Measurements from ENCODE around the gene TMEM151B.

TMEM151B gene

DNA sequence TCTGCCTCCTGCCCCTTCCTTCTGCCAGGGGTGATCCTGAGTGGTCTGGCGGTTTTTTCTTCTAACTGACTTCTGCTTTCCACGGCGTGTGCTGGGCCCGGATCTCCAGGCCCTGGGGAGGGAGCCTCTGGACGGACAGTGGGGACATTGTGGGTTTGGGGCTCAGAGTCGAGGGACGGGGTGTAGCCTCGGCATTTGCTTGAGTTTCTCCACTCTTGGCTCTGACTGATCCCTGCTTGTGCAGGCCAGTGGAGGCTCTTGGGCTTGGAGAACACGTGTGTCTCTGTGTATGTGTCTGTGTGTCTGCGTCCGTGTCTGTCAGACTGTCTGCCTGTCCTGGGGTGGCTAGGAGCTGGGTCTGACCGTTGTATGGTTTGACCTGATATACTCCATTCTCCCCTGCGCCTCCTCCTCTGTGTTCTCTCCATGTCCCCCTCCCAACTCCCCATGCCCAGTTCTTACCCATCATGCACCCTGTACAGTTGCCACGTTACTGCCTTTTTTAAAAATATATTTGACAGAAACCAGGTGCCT lies 36.6 kb upstream of the TMEM151B start:
- DNase-seq = no peak

DNA sequence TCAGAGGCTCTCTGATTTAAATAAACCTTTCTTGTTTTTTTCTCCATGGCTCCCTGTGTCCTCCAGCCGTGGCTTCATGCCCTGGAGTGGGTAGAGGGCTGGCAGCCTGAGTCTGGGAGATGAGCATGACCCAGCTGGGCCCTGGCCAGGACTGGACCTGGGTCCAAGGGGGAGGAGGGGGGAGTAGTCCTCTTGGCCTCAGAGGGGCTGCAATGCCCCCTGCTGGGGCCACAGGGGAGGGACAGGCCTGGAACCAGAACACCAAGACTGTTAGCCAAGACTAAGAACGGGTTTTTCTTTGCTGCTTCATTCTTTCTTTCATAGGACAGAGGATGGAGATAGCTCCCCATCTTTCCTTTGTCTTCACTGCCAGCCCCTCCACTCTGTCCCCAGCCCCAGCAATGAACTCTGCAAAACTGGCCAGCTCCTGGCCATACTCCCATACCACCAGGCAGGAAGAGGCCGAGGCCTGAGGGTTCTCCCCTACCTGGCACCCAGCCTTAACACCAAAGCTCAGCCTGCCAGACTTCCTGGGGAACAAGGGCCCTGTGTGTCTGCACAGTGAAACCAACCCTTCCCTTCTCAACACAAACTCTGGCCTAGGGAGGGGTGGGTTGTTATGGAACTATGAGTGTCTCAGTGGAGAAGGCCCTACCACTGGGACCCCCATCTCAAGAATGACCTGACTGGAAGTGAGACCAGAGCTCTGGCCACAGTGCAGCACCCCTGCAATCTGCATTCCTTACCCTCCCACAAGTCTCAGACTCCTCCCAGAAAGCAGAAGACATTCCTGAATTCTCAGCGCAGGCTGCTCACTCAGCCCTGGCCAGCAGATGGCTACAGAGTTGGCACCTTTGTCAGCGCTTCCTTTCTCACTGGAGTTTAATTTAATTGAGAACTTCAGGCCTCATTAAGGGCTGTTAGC lies 35.9 kb upstream of the TMEM151B start:
- no peak for DNase-seq

DNA sequence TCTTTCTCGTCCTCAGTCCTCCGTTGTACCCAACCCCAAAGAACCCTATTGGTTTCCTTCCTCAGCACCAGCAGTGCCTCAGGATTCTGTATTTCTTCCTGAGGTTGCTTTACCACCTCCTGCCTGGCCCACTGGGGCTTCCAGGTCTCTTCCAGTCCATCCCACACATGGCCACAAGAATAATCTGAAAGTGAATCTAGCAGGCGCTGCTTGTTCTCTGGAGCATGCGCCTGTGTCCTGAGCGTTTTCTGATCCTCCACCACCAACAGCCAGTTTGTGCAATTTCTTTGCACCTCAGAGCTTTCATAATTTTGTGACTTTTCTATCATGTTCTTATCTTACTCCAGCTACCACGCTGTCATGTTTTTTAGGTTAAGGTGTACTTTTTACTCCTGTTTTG lies 35.0 kb upstream of the TMEM151B start:
- no peak for DNase-seq

DNA sequence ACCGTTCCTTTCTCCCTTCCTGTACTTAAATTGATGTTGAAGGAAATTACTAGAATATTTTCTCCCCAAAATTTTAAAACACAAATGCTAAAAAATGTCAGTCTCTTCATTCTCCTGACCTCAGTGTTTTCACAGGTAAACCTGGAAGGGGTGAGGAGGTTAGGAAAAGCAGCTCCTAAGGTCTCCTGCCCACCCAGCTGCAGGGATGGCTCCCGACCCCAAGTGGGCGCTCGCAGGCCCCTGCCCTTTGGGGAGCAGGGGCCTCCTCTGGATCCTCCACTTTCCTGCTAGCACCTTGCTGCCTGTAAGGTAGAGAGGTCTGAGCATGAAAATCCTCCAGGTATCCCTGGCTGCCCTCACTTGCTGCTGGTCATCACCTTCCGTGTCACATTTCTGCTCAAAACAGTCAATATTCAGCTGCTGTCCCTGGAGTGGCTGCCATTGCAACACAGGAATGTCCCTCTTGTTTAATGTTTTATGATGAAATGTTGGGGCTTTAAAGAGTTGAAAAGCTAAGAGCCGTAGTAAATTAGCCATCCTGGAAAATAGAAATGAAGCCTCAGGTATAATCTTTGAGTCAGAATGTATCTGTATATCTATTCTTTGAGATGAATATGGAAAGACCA lies 34.2 kb upstream of the TMEM151B start:
- no peak for DNase-seq

DNA sequence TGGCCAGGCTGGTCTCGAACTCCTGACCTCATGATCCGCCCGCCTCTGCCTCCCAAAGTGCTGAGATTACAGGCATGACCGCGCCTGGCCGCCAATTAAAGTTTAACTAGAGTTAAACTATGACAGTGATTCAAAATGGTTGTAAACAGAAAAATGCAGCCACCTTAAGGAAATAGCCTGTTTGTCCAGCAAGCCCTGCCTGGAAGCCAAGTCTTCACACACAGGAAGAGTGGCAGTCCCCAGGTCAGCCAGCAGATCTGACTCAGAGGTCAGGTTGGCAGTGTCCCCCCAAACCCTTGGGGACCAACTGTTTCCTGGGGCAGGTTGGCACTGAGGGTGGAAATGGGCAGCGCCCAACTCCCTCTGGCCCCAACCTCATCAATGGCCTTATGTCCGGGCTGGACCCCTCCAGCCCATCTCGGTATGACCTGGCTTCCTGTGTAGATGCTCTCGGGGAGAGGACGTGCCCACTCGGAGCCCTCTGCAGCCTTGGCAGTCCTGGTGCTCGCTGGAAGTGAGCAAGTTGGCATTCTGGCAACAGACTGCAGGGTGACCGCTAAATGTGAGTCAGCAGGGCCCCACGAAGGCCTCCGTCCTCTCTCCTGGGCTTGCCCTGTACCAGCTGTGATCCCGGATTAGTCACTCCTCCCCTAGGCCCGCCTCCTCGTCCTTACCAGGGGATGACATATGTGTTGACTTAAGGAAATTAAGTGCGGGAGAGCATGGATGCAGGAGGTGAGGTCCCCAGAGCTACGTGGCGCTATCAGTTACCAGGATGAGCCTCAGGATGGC lies 33.0 kb upstream of the TMEM151B start:
- DNase-seq = peak; percentile 51

DNA sequence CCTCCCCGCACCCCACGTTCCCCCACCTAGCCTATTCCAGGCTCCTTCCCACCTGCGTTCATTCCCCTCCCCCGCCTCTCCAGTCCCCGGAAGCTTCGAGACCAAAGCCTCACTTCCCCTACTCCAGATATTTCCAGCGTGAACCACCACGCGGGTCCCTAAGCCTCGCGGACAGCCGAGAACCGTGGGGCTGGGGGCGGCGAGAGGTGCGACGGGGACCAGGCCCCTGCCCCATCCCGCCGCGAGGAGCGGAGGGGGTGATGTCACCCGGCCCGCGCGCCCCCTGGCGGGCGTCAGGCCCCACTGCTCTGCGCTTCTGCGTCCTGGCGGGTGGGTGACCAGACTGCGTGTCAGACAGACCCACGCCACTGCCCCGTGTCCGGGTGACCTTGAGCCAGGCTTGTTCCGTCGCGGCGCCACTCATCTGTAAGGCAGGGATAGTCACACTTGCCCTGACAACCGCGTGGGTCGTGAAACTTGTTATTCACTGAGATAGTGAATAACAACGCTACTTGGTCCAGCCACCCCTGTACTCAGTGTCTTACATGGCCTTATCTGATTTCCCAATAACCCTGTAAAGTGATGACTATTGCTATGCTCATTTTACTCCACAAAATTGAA lies 32.3 kb upstream of the TMEM151B start:
- peak; percentile 74 for DNase-seq

DNA sequence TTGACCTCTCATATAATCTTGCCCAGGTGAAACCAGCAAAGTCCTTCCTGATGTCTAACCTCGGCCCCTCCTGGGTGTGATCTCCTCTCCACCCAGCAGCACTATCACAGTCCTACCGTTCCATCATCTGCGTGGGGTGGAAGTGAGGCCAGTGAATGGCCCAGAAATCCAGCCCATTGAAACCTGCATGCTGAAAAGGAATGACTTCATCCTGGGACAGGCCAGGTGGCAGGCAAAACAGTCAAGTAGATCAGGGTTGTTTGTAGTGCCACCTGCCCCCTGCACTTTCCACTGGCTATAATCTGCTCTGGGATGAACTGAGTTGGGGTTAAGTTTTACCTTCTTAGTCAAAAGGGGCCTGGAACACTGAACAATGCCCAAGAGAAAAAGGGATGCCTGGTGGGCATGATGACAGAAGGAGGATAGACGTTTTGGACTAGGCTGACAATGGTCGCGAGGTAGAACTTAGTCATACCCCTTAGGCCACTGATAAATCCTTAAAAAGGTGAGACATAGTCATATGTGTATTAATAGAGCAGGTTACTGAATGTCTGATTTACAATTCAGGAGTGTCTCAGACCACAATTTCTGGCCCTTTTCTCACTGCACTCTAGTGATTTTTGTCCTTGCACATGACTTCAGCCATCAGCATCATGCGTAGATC lies 31.4 kb upstream of the TMEM151B start:
- no peak for DNase-seq

DNA sequence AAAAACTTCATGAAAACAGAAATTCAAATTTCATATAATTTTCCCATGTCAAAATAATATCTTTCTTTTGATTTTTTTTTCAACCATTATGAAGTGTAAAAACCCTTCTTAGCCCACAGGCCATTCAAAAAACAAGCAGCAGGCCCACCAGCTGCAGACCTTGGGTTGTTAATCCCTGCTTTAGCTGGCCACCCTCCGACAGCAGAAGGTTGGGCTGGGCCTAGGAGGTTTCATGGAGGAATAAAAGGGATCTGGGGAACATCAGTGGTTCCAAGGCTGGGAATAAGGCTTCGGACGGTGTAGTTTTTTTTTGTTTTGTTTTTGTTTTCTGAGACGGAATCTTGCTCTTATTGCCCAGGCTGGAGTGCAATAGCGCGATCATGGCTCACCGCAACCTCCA lies 26.9 kb upstream of the TMEM151B start:
- DNase-seq = no peak

DNA sequence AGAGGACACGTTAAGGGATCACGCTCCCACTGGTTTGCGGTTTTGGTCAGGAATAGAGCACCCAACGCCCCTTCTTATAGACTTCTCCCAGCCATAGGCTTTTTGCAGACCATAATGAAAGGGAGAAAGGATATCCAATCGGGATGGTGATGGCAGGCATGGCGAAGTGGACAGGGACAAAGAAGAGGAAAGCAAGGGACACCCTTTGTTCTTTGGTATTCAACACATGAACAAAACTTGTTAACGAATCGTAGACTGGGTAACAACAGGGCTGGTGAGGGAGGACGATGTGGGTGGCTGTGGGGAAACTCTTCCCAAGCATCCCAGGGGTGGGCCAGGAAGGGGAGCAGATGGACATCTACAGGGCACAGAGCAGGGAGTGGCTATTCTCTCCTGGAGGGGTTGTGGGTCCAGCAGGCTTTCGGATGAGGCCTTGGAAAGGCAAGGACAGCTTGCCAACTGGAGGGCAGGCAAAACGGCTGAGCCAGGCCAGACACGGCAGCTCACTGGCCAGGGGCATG lies 24.8 kb upstream of the TMEM151B start:
- DNase-seq = no peak

DNA sequence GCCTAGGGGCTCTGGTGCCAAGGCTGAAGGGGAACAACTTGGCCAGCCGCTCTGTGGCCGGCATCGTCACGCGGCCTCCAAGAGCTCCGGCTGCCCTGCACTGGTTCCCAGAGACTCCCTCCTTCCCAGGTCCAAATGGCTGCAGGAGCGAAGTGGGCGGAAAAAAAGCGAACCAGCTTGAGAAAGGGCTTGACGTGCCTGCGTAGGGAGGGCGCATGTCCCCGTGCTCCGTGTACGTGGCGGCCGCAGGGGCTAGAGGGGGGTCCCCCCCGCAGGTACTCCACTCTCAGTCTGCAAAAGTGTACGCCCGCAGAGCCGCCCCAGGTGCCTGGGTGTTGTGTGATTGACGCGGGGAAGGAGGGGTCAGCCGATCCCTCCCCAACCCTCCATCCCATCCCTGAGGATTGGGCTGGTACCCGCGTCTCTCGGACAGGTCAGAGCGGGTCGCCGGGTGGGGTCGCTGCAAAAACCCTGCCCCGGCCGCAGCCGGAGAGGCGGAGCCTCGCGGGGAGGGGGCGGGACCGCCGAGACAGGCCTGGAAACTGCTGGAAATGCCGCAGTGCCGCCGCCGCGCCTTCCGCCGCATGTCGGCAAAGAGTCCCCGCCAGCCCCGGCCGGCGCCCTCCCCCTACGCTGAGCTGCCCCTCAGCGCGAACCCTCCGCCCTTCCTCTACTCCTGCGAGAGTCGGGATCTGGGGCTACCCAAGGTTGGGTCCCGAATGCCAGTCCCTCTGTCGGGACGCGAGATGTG lies 24.2 kb upstream of the TMEM151B start:
- peak; percentile 79 for DNase-seq

DNA sequence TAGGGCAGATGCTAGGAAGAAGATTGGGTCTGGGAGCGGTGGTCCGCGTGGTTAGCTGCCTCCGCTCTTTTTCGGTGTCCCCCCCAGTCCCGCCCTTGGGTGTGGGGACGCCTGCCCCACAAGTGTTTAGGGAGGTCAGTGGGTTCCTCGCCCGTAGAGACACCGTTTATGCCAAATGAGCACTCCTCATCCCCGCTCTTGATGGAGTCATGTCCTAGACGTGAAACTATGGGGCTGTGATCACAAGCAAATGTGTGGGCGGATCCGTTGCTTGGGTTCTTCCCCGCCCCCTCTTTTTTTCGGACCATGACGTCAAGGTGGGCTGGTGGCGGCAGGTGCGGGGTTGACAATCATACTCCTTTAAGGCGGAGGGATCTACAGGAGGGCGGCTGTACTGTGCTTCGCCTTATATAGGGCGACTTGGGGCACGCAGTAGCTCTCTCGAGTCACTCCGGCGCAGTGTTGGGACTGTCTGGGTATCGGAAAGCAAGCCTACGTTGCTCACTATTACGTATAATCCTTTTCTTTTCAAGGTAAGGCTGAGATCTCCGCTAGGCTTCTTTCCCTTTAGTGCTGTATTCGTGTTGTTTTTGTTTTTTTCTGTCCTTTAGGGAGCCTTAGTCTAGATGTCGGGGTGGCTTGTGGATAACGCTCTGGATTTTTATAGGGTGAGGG lies 23.4 kb upstream of the TMEM151B start, which contains the start of gene HSP90AB1:
Gene HSP90AB1 (plus strand): TSS at position 439 of the 675 bp plus-strand sequence. CDS start 1,529 bp downstream, outside the sequence.
- peak; percentile 97 for DNase-seq

DNA sequence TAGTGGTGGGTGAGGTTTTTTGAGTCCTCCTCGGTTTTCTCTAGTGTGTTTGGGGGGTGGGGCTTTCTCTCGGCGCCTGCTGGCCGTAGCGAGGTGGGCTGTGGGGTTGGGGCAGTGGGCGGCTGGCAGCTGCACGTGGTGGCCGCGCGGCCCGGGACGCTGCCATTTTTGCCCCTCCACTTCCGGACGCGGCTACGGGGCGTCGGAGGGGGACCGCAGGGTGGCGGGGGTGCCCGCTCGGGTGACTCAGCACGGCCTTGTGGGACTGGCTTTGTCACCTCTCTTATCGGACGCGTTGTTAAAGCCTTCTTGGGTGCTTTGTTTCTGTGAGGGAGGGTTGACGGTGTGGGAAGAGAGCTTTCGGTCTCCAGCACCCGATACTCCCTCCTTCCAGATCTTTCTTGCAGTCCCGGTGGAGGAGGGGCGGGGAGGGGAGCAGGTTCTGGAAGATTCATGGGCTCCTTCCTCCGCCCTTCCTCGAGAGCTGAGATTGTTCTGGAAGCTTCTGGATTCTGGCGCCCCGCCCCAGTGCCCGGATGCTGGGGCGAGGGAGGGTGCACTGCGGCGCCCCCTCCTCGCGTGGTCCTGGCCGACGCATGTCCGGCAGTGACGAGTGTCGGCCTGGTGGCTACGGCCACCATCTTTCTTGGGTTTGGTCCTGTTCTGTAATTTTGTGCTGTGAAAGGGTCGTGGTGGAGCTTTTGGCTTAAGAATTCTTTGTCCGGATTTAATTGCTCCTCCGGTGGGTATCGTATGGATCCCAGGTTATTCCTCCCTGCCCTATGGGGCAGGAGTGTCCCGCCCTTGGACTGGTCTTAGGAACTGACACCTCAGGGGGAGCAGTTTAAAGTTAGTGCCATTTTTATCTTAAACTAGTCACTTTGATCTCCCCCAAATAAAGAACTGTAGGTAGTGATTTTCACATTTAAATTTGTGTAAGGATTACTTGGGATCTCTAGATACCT lies 22.6 kb upstream of the TMEM151B start:
- peak; percentile 87 for DNase-seq

DNA sequence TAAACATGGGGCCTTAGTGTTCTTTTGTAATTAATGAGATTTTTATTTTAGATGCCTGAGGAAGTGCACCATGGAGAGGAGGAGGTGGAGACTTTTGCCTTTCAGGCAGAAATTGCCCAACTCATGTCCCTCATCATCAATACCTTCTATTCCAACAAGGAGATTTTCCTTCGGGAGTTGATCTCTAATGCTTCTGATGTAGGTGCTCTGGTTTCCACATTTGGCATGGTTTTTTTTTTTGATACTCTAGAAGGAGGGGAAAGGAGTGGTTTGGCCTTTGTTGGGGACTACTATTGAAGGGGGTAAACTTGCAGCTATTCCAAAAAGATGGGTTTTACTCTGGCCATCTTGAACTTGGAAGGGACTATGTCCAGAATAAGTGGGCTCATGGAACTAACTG lies 21.7 kb upstream of the TMEM151B start:
- no peak for DNase-seq

DNA sequence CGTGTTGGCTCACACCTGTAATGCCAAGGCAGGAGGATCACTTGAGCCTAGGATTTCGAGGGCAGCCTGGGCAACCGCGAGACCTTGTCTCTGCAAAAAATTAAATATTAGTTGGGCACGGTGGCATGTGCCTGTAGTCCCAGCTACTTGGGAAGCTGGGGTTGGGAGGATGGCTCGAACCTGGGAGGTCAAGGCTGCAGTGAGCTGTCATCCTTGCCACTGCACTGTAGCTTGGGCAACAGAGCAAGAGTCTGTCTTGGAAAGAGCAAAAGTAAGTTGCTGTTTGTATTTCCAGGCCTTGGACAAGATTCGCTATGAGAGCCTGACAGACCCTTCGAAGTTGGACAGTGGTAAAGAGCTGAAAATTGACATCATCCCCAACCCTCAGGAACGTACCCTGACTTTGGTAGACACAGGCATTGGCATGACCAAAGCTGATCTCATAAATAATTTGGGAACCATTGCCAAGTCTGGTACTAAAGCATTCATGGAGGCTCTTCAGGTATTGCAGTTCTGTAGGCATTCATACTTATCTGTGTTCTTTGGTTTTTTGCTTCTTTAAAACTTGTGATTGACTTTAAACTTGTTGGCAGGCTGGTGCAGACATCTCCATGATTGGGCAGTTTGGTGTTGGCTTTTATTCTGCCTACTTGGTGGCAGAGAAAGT lies 21.0 kb upstream of the TMEM151B start:
- DNase-seq = no peak

DNA sequence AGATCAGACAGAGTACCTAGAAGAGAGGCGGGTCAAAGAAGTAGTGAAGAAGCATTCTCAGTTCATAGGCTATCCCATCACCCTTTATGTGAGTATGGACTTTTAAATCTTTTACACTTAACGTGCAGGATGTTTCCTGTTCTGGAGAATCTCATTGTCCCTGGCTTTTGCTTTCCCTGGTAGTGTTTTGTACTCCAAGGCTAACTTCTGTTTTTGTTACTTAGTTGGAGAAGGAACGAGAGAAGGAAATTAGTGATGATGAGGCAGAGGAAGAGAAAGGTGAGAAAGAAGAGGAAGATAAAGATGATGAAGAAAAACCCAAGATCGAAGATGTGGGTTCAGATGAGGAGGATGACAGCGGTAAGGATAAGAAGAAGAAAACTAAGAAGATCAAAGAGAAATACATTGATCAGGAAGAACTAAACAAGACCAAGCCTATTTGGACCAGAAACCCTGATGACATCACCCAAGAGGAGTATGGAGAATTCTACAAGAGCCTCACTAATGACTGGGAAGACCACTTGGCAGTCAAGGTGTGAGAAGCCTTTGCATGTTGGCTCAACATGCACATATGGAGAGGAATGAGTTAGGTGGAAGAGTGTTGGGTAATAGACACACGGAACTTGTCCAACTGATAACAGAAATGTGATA lies 20.1 kb upstream of the TMEM151B start:
- DNase-seq = no peak

DNA sequence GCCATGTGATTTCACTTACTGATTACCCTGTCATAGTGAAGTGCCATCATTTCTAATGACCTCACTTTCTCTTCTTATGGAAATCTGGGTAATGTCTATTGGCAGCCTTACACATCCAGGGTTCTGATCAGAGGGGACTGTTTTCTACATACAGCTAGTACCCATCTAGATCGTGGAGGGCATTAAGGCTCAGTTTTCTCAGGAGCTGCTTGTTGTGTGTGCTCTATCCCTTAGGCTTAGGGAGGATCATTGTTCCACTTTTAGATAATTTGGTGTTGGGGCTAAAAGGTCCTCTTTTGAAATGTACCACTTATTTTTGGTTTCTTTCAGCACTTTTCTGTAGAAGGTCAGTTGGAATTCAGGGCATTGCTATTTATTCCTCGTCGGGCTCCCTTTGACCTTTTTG lies 19.5 kb upstream of the TMEM151B start:
- DNase-seq = no peak

DNA sequence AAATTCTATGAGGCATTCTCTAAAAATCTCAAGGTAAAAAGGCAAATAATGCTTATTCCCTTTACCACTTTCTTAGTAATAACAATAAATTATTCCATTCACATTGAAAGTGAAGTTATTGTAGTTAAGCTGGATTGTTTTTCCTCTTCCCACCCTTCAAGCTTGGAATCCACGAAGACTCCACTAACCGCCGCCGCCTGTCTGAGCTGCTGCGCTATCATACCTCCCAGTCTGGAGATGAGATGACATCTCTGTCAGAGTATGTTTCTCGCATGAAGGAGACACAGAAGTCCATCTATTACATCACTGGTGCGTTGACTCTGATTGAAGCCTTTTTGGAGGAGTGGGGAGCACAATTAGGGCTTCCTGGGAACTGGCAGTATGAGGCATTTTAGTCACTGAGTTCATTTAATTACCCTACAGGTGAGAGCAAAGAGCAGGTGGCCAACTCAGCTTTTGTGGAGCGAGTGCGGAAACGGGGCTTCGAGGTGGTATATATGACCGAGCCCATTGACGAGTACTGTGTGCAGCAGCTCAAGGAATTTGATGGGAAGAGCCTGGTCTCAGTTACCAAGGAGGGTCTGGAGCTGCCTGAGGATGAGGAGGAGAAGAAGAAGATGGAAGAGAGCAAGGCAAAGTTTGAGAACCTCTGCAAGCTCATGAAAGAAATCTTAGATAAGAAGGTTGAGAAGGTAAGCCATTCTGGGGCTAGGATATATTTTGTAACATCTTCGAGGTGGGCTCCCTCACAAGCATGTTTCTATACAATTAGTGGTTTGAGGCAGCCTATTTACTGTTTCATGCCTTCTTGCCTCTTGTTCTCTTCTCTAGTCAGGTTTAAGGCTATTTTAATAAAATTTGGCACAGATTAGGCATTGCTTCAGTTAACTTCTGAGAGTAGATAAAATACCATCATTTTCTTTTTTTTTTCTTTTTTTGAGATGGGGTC lies 18.4 kb upstream of the TMEM151B start:
- no peak for DNase-seq
